ENCODE results near the gene TBC1D19.

The TBC1D19 gene

GRCh38 chr4:26796081-26796480 is 212.2 kb downstream of the TBC1D19 start:
- no peak overlapping the region for H3K4me3 ChIP-seq (ENCODE audit: low read depth, low read length)
- TF ChIP-seq CTCF (IDR thresholded peaks at IDR 0.05; ENCODE audit: low read depth, low read length): no peak

- no peak for TF ChIP-seq CTCF (IDR thresholded peaks at IDR 0.05; ENCODE audit: low read depth, low read length)
- H3K4me3 ChIP-seq (ENCODE audit: low read depth, low read length): no peak overlapping the region
Measured at GRCh38 chr4:26802790-26803189, 218.9 kb downstream of the TBC1D19 start.

- no peak for TF ChIP-seq CTCF (IDR thresholded peaks at IDR 0.05; ENCODE audit: low read depth, low read length)
- H3K4me3 ChIP-seq (ENCODE audit: low read depth, low read length): no peak overlapping the region
Measured at GRCh38 chr4:26803211-26803861, 219.5 kb downstream of the TBC1D19 start.

- no peak overlapping the region for H3K4me3 ChIP-seq (ENCODE audit: low read depth, low read length)
- no peak for TF ChIP-seq CTCF (IDR thresholded peaks at IDR 0.05; ENCODE audit: low read depth, low read length)
Measured at GRCh38 chr4:26804451-26804850, 220.6 kb downstream of the TBC1D19 start.

- H3K4me3 ChIP-seq (ENCODE audit: low read depth, low read length): no peak overlapping the region
- TF ChIP-seq CTCF (IDR thresholded peaks at IDR 0.05; ENCODE audit: low read depth, low read length): no peak
Measured at GRCh38 chr4:26804925-26805324, 221.0 kb downstream of the TBC1D19 start.

Data from WI38 (cell line).